ENCODE results near the gene SOX9. TPM values are rescaled to one million over a fixed set of nuclear protein-coding genes. Genes with fewer than 3 reads are reported as not detected.

Gene SOX9
- total RNA-seq, 1 donor from 2014 or later: 23.8 TPM

DNA sequence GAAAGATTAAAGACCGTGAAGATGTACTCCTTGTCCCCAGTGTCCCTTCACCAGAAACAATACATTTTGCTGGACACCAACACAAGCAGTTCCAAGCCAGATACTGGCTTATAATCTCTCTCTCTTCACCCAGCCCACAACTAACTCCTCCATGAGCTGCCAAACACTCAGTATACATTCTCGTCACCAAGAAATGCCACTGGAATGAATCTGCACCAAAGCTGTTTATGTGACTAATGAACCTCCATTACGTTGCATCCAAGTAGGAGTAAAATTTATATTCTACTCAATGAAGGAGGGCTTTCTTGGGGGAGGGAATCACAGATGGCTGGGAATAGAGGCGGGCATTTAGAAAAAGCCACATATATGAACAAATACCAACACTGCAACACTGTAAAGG is 20.9 kb upstream of the SOX9 start:
- TF ChIP-seq, protein P1, sequence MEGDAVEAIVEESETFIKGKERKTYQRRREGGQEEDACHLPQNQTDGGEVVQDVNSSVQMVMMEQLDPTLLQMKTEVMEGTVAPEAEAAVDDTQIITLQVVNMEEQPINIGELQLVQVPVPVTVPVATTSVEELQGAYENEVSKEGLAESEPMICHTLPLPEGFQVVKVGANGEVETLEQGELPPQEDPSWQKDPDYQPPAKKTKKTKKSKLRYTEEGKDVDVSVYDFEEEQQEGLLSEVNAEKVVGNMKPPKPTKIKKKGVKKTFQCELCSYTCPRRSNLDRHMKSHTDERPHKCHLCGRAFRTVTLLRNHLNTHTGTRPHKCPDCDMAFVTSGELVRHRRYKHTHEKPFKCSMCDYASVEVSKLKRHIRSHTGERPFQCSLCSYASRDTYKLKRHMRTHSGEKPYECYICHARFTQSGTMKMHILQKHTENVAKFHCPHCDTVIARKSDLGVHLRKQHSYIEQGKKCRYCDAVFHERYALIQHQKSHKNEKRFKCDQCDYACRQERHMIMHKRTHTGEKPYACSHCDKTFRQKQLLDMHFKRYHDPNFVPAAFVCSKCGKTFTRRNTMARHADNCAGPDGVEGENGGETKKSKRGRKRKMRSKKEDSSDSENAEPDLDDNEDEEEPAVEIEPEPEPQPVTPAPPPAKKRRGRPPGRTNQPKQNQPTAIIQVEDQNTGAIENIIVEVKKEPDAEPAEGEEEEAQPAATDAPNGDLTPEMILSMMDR (conservative IDR thresholded peaks at IDR 0.05; ENCODE audit: low read depth, low read length): no peak
- DNase-seq (ENCODE audit: low read depth): no peak

DNA sequence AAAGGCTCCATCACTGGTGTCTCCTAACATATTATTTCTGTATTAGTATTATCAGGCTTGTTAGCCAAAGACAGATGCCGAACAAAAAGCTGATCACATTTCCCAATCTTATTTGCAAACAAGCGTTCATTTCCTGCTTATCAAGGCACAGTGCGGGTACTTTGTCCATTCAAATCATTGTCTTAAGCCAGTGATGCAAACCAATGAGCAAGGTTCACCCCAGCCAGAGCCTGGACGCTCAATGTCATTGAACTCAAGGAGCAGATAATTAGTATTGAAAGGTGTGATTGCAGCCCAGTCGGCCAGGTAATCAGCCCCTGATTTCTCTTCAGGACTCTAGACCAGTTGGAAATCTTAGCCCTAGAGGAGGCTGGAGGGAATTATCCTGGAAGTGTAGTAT is 20.4 kb upstream of the SOX9 start:
- TF ChIP-seq, protein P1 (conservative IDR thresholded peaks at IDR 0.05; ENCODE audit: low read depth, low read length): no peak
- H3K4me3 ChIP-seq (ENCODE audit: low read depth, low read length): no peak overlapping the region
- DNase-seq (ENCODE audit: low read depth): no peak

More for the DNA sequence above, 20.9 kb upstream of the SOX9 start:
- H3K4me3 ChIP-seq (ENCODE audit: low read depth, low read length): no peak overlapping the region

DNA sequence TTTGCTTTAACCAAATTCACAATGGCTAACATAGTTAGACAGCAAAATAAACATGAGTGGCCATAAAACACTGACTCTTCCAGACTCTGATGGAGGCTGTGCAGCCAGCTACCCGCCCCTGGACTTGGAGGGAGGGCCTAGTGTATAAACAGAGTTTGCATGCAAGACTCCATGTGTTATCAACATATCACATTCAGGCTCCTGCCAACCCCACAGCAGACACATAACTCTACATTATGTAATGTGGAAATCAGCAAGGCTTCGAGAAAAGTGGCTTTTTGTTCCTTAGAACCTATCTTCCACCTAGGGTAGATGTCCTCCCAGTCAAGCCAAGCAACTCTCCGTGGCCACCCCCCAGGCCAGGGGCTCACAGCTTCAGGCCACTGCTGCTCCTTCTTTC is 19.3 kb upstream of the SOX9 start:
- DNase-seq (ENCODE audit: low read depth): no peak
- TF ChIP-seq, protein P1 (conservative IDR thresholded peaks at IDR 0.05; ENCODE audit: low read depth, low read length): no peak
- no peak overlapping the region for H3K4me3 ChIP-seq (ENCODE audit: low read depth, low read length)

DNA sequence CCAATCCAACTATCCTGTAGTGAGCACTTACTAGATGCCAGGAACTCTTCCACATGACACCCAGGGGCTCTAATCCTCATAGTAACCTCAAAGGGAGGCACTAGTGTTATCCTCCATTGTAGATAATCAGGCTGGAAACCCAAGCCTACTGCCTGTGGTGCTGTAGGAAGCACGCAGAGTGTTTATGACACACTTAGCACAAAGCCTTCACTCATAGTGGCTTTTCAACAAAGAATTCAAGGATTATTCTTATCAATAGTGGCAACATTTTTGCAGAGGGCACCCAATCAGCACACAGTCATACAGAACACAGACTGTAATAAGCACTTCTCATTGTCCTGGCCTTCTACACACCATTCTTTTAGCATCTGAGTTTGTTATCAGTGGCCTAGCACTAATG is 18.5 kb upstream of the SOX9 start:
- no peak overlapping the region for H3K4me3 ChIP-seq (ENCODE audit: low read depth, low read length)
- no peak for DNase-seq (ENCODE audit: low read depth)
- TF ChIP-seq, protein P1 (conservative IDR thresholded peaks at IDR 0.05; ENCODE audit: low read depth, low read length): no peak

- no peak for DNase-seq (ENCODE audit: low read depth)
- TF ChIP-seq, protein P1 (conservative IDR thresholded peaks at IDR 0.05; ENCODE audit: low read depth, low read length): no peak
- no peak overlapping the region for H3K4me3 ChIP-seq (ENCODE audit: low read depth, low read length)
These were observed 16.5 kb upstream of the SOX9 start for GRCh38 chr17:72104164-72104862.

- DNase-seq (ENCODE audit: low read depth): no peak
- TF ChIP-seq, protein P1 (conservative IDR thresholded peaks at IDR 0.05; ENCODE audit: low read depth, low read length): no peak
- H3K4me3 ChIP-seq (ENCODE audit: low read depth, low read length): no peak overlapping the region
These were observed 16.0 kb upstream of the SOX9 start for GRCh38 chr17:72104863-72105234.

- TF ChIP-seq, protein P1 (conservative IDR thresholded peaks at IDR 0.05; ENCODE audit: low read depth, low read length): no peak
- no peak overlapping the region for H3K4me3 ChIP-seq (ENCODE audit: low read depth, low read length)
- no peak for DNase-seq (ENCODE audit: low read depth)
These were observed 13.7 kb upstream of the SOX9 start for GRCh38 chr17:72107100-72107499.

All from epithelial cell of proximal tubule (primary cell).